CD4-positive, alpha-beta T cell treated with Interleukin-1 beta for 1 hour (primary cell): ENCODE measurements around the gene AP5Z1.

Experiments used
- DNase-seq, 2 donors: peaks; one replicate each; pipeline ENCODE4 v3.0.0-alpha.2; 2020 to 2022

The AP5Z1 gene

DNA sequence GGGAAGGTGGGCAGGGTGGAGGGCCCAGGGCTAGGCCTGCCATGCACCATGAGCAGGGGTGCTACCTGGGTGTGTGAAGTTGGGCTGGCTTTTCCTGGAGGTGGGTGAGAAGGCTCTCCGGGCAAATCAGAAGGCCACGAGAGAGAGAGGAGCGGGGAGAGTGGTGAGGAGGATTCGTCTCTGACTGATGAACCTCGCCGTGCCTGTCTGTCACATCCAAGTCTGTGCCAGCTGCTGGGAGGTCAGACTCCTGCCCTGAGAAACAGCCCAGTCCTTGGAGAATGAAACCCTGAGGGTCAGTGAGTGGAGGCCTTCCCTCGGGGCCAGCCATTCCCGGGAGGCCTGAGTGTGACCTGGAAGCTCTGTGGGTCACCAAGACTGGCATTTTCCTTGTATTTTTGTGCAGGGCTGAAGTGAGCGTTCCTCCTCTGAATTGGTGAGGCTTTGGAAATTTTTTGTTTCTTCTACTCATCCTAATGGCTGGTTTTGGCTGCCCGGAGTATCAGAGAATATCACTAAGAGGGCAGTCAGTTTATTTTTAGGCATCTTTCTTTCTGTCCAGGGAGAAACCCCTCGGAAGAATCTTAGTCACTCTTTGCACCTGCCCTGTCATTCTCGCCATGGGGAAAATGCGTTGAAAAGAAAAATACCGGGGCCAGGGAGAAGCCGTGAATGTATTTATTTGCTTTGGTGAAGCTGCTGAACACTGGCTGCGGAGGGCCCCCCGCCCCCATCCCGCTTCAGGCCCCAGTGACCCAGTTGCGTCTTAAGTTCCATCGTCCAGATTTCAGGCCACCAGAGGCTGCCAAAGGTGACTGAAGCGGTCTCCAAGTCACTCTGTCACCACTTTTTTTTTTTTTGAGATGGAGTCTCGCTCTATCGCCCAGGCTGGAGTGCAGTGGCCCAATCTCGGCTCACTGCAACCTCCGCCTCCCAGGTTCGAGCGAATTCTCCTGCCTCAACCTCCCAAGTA lies 6.5 kb upstream of the AP5Z1 start:
- DNase-seq: no peak

DNA sequence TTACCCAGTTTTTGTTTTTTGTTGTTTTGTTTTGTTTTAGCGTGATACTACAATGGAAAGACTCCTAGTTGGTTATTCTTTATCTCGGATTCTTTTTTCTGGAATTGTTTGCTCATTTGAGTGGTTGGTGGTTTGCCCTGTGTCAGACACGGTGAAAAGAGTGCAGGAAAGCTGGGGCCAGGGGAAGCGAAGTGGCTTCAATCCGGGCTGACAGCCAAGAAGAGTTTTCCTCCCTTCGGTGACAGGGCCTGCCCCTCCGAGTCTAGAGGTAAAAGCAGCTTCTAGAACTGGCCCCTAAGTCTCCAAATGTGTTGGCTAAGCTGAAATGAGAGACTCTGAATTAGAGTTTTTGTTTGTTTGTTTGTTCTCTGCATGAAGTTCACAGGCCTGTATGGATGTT lies 5.7 kb upstream of the AP5Z1 start:
- DNase-seq: no peak

DNA sequence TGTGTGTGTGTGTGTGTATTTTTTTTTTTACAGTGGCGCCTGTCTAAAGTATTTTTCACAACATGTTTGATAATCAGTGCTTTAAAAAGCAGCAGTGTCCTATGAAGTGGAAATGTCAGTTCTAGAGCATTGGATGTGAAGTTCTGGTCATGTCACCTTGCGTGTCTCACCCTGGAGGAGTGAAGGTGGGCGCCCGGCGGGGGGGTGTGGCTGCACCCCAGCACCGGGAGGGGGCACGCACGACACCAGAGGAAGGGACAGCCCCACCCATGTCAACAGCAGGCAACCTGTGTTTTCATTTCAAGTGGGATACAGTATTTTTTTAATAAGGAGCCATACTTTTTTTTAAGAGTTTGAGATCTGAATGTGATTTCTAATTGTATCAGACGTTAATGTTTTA lies 4.5 kb upstream of the AP5Z1 start:
- no peak for DNase-seq

DNA sequence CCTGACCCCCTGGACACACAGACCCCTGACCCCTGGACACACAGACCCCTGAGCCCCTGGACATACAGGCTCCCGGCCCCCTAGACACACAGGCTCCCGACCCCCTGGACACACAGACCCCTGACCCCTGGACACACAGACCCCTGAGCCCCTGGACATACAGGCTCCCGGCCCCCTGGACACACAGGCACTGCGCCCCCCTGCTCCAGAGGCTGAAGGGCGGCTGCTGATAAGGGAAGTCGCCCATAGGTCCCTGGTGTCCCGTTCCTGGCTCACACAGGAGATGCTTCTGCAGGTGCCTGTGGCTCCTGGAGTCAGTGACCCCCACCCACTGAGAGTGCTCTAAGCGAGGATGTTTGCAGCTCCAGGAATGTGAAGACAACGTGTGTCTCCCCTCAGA lies 3.7 kb upstream of the AP5Z1 start:
- no peak for DNase-seq

DNA sequence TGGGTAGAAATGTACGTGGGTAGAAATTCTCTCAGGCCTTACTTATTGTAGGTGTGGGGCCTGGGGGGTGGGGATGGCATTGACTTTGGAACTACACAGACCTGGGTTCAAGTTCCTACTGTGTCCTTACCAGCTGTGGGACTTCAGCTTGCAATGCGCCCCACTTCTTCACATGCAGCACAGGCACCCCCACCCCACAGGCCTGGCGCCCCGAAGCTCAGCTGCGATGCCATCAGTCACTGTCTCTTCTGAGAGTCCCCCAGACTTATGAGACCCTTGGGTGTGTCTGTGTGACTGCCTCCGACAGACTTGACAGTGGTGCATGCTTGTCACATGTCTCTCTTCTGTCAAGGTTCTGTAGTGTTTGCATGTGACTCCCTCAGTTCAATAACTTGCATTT lies 3.1 kb upstream of the AP5Z1 start:
- DNase-seq: no peak

DNA sequence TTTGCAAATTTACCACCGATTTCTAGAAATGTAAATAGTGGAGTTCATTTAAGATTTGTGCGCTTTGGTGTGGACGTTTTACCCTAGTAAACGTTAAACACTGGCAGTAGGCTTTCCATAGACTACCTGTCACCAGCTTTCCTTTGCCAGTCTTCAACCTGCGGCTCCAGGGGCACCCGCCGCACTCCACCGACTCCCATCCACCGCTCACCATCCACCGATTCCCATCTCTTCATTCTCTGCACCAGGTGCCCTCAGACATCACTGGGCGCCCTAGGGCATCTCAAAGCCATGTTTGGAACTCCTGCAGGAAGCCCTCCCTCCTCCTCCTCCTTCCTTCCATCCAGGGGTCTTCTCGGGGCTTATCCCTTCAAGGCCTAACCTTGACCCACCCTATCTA lies 1.4 kb upstream of the AP5Z1 start:
- no peak for DNase-seq

DNA sequence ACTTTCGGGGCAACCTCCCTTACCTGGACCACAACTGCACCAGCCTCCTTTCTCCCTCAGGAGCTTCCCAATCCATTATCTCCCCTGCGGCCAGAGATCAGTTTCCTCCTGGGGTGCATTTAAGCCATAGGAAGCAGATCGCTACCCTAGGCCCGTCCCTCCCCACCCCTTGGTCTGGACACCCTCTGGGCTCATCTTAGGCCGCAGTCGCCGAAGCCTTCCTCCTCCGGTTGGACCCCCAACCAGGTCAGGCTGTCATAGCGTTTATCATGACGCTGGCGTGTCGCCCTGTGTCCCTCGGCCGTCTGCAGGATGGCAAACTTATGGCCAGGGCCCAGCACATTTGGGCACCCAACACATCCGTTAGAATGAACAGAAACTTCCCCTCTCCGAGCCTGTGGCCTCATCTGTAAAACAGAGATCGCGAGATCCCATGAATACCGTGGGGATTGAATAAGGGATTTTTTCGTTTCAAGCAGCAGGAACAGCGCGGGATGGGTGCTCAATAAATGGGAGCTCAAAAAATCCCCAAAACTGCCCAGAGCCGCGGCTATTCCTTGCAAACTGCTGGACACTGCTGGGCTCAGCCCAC lies 669 bp upstream of the AP5Z1 start:
- peak in 1 of 2 donors; percentile 42 for DNase-seq

DNA sequence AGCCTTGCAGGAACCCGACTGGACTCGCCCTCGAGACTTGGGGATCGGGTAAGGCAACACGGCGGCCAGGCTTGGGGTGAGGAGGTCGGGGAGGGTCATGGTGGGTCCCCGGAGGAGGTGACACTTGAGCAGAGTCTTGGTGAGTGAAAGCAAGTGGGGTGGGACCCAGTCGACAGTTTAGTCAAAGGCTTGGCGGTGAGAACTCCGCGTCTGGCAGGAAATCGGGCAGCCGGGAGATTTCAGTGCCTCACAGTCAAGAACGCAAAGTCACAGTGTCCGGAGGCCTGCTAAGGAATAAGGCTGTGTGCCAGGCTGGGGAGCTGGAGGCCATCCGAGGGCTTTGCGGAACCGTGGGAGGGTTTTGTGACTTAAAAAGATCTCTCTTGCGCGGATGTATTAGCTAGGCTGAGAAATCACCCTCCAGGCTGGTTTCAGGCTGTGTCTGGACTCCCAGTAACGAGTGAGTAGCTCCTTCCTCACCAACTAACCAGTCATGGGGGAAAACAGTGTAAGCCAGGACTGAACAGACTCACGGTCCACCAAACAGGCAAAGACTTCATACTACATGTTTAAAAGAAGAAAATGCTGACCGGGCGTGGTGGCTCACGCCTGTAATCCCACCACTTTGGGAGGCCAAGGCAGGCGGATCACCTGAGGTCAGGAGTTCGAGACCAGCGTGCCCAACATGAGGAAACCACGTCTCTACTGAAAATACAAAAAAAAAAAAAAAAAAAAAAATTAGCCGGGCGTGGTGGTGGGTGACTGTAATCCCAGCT lies 613 bp downstream of the AP5Z1 start:
- DNase-seq: peak; percentile 56

DNA sequence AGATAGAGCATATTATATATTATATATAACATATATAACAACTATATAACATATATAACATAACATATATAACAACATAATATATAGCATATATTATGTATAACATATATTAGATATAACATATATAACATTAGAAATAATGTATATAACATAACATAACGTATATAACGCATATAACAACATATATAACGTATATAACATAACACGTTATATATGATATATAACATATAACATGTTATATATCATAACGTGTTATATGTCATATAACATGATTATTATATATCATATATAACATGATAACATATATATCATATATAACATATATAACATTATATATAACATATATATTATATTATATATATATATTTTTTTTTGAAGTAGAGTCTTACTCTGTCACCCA lies 3.7 kb downstream of the AP5Z1 start:
- no peak for DNase-seq

DNA sequence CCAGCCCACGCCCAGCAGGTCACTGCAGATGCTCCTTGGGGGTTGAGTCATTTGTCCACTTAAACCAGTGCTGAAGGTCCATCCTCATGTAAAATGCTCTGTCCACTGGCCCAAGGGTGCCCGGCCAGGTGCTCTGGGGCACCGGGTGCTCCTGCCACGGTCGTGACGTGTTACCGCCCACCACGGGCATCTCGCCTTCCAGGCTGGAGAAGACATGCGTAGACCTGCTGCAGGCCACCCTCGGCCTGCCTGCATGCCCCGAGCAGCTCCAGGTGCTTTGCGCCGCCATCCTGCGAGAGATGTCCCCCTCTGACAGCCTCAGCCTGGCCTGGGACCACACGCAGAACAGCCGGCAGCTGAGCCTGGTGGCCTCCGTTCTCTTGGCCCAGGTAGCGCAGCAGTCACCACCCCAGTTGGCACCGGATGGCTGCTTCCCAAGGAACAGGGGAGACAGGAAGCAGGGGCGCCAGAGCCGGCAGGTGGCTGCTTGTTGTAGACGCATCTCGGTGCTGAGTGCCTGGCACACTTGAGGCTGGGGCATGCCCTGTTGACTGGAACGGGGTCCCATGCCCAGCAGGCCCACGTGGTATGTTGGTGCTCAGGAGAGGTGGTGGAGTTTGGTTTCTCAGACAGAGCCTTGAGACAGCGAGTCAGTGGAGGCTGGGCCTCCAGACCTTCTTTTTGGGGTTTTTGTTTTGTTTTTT lies 6.1 kb downstream of the AP5Z1 start:
- DNase-seq: no peak

DNA sequence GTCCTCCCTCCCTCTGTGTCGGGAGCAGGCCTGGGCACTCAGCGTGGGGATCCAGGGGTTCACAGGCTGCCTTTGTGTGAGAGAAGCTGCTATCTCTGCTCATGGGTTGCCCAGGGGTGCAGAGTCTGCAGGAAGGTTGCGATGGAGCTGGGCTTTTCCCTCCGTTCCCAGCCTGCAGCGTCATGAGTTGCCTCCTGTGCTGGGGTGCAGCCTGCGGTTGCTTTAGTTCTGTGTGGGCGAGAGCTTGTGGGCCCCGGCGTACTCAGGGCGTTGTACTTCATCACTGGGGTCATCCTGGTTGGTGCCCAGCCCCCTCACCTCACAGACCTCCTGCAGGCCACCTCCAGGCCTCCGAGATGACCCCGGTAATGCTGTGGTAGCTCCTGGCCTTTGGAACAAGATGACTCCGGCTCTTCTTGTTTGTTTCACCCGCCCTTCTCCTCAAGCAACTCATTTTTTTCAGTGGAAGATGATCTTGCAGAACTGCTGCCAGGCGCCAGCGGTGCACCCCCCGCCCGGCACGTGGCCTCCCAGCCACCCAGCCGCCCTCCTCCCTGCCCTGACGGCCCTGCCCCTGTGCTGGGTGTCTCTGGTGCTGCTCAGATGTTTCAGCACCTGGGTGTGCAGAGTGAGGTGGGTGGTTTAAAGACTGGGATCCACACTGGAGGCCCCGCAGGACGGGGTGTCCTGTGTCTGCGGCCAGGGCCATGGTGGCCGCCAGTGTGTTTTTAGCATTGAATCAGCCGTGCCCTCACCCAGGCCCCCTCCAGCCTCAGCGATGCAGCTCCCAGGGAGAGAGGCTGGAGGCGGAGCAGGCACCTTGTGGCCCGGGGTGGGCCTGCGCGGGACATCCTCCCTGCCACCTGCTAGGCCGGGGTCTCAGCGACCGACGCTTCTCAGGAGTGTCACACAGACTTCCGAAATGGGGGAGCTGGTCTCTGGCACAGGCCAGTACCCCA lies 7.2 kb downstream of the AP5Z1 start:
- no peak for DNase-seq

DNA sequence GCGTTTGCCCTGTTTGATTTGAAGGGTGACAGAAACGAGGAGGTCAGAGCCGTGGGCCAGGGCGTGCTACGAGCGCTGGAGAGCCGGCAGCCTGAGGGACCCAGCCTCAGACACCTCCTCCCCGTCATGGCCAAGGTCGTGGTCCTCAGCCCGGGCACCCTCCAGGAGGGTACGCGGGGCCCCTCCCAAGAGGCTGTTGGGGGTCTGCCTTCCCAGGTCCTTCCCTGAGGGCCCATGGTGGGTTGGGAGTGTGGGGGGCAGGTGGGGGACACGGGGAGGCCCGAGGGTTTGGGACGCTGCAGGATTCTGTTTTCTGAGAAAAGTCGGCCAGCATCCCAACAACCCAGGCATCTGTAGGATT lies 7.8 kb downstream of the AP5Z1 start:
- no peak for DNase-seq

DNA sequence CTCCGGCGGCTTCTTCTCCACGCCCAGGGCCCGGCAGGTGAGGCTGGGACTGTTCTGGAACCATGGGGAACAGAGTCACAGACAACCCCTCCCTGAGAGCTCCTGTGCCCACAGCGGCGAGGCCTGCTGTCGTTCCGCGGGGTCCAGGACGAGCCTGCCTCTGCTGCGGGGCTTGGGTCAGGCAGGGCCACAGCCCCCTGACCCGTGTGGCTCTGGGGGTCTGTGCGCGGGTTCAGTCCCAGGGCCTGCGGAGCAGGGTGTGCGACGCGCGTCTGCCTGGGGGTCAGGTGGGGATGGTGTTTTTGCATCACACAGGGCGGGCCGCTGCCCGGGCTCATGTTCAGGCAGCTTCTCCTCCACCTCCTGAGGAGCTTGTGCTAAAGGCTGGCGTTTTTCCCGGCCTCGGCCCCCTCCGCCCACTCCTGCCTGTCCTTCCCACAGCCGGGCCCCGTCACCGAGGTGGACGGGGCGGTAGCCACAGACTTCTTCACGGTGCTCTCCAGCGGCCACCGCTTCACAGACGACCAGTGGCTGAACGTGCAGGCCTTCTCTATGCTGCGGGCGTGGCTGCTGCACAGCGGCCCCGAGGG lies 8.4 kb downstream of the AP5Z1 start:
- DNase-seq: no peak

DNA sequence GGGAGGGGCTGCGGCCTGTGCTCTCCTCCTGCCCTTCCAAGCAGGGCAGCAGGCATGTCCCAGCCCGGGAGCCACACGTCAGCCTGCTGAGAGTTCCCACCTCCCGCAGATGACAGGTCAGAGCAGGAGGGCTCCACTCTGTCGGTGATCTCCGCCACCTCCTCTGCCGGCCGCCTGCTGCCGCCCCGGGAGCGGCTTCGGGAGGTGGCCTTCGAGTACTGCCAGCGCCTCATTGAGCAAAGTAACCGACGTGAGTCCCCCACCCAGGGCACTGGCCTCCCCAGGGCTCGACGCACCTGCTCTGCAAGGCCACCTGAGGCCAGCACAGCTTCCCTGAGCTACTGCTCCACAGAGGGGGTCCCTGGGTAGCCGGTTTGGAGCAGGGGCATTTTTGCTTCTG lies 9.4 kb downstream of the AP5Z1 start:
- DNase-seq: no peak

DNA sequence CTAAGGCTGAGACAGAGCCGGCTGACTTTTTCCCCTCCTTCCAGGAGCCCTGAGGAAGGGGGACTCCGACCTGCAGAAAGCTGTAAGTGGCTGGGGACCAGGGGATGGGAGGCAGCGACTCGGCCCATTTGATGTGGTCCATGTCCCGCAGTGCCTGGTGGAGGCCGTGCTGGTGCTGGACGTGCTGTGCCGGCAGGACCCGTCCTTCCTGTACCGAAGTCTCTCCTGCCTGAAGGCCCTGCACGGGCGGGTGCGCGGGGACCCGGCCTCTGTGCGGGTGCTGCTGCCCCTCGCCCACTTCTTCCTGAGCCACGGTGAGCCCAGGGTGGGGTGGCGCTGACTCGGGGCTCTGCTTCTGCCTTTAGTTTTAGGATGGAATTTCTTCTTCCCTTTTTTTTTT lies 9.9 kb downstream of the AP5Z1 start:
- DNase-seq: no peak

DNA sequence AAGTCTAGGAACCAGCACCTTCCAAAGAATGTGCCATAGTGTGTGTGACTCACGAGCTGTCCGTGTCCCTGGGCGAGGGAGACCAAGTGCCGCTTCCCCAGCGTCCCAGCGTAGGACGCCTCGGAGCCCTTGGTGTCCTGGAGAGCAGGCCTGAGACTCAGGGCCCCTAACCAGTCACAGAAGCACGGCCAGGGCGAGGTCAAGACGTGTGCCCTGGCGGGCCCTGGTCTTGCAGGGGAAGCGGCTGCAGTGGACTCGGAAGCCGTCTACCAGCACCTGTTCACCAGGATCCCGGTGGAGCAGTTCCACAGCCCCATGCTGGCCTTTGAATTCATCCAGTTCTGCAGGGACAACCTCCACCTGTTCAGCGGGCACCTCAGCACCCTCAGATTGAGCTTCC lies 10.6 kb downstream of the AP5Z1 start:
- DNase-seq: no peak

DNA sequence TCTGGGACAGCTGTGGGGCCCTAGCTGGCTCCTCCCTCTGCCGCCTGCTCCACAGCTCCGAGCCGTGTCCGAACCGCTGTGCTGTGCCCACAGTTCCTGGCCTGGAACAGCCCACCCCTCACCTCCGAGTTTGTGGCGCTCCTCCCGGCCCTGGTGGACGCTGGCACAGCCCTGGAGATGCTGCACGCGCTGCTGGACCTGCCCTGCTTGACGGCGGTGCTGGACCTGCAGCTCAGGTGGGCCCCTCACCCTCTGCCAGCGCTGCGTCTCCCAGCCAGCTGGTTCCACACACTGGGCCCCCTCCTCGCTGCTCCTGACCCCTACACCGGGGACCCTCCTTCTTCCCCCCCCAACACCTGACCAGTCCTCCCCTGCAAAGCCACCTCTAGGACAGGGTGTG lies 12.1 kb downstream of the AP5Z1 start:
- no peak for DNase-seq

DNA sequence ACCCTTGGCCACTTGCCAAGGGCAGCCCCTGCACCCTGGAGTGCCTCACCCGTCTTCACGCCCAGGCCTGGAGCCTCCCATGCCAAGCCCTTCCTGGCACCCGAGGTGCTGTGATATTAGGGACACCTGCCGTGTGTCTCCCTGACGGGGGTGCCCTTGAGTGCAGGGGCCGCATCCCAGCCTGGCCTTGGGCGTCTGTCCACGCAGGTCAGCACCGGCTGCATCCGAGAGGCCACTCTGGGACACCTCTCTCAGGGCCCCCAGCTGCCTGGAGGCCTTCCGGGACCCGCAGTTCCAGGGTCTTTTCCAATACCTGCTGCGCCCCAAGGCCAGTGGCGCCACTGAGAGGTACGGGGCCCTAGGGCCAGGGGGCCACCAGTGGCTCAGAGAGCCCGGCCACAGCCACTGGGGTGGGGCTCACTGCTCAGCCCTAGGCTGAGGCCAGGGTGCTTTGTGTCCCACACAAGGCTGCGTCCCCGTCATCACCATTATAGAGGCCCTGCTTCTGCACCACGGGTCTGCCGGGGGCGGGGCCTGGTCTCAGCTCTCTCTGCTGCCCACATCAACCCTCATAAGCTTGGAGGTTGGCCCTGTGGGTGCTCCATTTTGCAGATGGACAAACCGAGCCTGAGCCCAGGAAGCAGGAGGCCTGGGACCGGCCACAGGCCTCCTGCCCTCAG lies 12.7 kb downstream of the AP5Z1 start:
- DNase-seq: no peak

DNA sequence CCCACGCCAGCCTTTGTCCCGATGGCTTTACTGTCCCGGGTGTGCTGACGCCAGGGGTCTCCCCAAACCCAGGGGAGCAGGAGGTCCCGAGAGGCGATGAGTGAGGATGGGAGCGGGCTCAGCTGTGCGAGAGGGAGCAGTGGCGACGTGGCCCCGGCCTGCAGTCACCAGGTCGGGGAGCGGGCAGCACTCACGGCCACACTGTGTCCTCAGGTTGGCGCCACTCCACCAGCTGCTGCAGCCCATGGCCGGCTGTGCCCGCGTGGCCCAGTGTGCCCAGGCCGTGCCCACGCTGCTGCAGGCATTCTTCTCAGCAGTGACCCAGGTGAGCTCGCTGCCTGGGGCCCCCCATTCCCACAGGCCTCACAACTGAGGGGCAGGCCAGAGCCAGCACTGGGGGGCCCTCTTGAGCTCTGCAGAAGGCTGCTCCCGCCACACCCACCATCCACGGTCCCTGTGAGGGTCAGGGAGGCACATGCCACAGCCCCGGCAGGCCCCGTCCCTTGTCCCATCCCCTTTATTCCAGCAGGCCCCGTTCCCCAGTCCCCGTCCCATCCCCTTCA lies 13.3 kb downstream of the AP5Z1 start:
- DNase-seq: no peak

DNA sequence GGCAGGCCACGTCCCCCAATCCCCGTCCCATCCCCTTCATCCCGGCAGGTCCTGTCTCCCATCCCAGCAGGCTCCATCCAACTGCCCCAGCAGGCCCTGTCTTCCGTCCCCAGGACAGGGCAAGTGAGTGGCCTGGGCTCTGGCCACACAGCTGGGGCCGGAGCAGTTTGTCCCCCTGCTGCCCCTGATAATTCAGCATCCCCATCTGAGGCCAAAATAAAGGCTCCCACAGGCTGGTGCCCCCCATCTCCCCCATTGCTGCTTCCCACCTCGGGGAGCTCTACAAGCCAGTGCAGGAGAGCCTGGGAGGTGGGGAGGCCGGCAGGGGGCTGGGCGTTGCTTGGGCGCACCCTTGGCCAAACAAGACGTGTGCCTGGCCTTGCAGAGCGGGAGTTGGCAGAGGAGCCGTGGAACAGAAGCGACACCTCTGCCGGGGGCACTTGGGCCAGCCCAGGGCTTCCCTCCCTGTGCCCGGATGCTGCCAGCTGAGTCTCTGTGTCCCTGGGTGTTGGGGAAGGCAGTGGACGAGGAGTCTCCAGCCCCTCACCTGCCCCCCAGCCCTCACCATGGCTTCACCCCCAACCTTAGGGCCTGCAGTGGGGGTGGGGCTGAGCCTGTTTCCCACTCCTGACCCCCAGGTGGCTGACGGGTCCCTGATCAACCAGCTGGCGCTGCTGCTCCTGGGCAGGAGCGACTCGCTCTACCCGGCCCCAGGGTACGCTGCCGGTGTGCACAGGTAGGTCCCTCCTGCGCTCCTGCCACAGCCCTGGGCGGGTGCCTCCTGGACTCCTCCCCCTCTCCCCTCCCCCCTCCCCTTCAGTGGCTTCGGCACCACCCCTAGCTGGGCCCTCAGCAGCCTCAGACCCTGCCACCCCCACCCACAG lies 14.0 kb downstream of the AP5Z1 start:
- no peak for DNase-seq
